Tibial nerve (tissue), 4 donors: Measurements from ENCODE around the gene AASDHPPT.

Experiments
- CTCF ChIP-seq, 5 experiments: fragments of 200-600 bp in 3 of 5; fragments of 450-650 bp in 2 of 5; sonication (generic) in 3 of 5; IDR thresholded peaks; one replicate each; pipeline ENCODE4 v1.5.1; 2016 to 2019; ENCODE audit warnings: antibody characterized with exemption in 5 of 5, mild to moderate bottlenecking in 3 of 5, moderate library complexity in 2 of 5
- EP300 ChIP-seq, 2 donors: sonication (generic); formaldehyde crosslinking; IDR thresholded peaks; one replicate each; pipeline ENCODE4 v1.6.1; 2017; ENCODE audit warnings: antibody characterized with exemption in 2 of 2, mild to moderate bottlenecking in 1 of 2
- POLR2A ChIP-seq, 2 donors: fragments of 450-650 bp; IDR thresholded peaks; one replicate each; pipeline ENCODE4 v1.6.1; 2017; ENCODE audit warnings: antibody characterized with exemption in 2 of 2, mild to moderate bottlenecking in 2 of 2, moderate library complexity in 2 of 2

GRCh38 chr11:106131998-106132397 is 54.5 kb downstream of the AASDHPPT start:
- TF ChIP-seq POLR2A (IDR thresholded peaks at IDR 0.05) (no peak), CTCF (IDR thresholded peaks at IDR 0.05) (no peak), EP300 (IDR thresholded peaks at IDR 0.05) (no peak)
